NB4 (cell line): Measurements from ENCODE around the gene C15orf62.

Experiments used
- DNase-seq: peaks from one replicate; pipeline ENCODE4 v3.0.0; 2010; ENCODE audit warnings: low read depth
- H3K4me3 ChIP-seq: one replicate; pipeline ENCODE4 v1.5.1; 2011; ENCODE audit warnings: mild to moderate bottlenecking, low read depth, low read length, moderate library complexity
- MYC ChIP-seq: IDR thresholded peaks from 2 replicates; pipeline ENCODE4 v1.6.1; 2011; ENCODE audit warnings: low read depth, low read length
- POLR2A ChIP-seq: IDR thresholded peaks from 2 replicates; pipeline ENCODE4 v1.6.1; 2011; ENCODE audit warnings: mild to moderate bottlenecking; ENCODE audit not compliant: insufficient read length; ENCODE audit errors: extremely low read depth
- TF ChIP-seq, protein P1 (sequence below): IDR thresholded peaks from one replicate; pipeline ENCODE4 v1.5.1; 2012; ENCODE audit warnings: low read depth, low read length
- TF ChIP-seq, protein P2 (sequence below): IDR thresholded peaks from 2 replicates; pipeline ENCODE4 v1.6.1; 2011; ENCODE audit warnings: low read depth, low read length

C15orf62 gene

DNA sequence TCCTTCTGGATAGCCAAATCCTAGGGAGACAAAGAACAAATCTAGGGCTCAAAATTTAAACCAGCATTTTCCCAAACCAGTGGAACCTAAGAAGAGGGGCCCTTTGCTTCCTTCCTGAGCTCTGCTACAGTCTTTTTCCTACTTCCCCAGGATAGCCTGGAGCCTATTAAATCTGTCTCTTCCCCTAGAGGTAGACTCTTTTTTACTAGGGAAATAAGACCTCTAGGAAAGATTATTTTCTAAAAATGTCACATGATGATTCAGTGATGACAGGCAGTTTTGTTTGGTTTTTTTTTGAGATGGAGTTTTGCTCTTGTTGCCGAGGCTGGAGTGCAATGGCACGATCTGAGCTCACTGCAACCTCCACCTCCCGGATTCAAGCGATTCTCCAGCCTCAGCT lies 33.2 kb upstream of the C15orf62 start:
- H3K4me3 ChIP-seq, result no peak overlapping the region
- TF ChIP-seq, protein P1, sequence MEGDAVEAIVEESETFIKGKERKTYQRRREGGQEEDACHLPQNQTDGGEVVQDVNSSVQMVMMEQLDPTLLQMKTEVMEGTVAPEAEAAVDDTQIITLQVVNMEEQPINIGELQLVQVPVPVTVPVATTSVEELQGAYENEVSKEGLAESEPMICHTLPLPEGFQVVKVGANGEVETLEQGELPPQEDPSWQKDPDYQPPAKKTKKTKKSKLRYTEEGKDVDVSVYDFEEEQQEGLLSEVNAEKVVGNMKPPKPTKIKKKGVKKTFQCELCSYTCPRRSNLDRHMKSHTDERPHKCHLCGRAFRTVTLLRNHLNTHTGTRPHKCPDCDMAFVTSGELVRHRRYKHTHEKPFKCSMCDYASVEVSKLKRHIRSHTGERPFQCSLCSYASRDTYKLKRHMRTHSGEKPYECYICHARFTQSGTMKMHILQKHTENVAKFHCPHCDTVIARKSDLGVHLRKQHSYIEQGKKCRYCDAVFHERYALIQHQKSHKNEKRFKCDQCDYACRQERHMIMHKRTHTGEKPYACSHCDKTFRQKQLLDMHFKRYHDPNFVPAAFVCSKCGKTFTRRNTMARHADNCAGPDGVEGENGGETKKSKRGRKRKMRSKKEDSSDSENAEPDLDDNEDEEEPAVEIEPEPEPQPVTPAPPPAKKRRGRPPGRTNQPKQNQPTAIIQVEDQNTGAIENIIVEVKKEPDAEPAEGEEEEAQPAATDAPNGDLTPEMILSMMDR, result no peak
- TF ChIP-seq, protein P2, sequence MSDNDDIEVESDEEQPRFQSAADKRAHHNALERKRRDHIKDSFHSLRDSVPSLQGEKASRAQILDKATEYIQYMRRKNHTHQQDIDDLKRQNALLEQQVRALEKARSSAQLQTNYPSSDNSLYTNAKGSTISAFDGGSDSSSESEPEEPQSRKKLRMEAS, result no peak
- TF ChIP-seq POLR2A (no peak), MYC (no peak)
- no peak for DNase-seq

DNA sequence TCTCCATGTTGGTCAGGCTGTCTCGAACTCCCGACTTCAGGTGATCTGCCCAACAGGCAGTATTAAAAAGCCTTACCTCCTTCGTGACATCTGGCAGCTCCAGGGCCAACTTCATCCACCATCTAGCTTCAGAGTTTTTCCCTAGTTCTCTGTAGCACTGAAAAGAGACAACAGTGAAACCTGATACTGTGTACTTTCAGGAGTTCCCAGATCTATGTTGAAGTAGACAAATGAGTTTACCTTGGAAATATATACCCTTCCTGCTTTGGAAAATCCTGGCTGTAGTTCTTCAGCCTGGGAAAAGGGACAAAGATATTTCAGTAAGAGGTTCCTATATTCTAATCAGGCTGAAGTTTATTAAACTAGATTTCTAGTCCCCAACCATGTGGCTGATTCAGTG lies 32.7 kb upstream of the C15orf62 start:
- no peak for DNase-seq
- TF ChIP-seq POLR2A (no peak), MYC (no peak)
- TF ChIP-seq, protein P2, result no peak
- TF ChIP-seq, protein P1, result no peak
- no peak overlapping the region for H3K4me3 ChIP-seq

DNA sequence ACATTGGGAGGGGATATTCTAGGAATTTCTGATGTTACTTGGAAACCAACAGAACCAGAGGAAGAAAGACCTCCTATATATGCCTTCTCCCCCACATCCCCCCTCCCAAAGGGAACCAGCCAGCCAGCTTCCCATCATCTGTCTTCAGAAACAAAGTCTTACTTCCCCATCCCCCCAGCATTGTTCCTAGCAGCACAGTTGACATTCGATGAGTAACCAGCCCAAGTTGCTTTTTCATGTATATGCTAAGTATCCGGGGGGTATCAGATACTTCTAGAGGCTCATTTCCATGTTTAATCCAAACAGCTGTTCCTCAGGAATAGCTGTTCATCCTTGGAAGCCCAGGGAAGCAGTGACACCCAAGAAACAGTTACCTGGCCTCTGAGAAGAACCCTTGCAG lies 30.7 kb upstream of the C15orf62 start:
- no peak for DNase-seq
- H3K4me3 ChIP-seq, result no peak overlapping the region
- TF ChIP-seq MYC (no peak), POLR2A (no peak)
- TF ChIP-seq, protein P2, result no peak
- TF ChIP-seq, protein P1, result no peak

DNA sequence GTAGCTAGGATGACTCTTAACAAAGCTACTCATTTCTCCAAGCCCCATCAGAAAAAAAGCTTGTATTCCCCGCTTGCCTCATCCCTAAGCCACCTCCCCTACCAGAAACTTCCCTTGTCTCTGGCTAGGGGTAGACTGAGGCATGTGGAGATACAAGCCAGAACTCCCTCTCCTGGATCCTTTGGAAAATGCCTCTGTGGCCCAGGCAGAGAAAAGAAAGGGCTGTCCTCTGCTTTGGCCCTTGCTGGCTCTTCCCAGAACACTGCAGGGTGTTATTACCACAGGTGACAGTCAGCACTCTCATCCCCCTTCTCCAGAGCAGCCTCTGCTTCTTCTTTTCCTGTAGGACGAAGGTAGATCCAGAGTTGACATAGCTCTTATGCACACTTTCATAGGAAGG lies 29.9 kb upstream of the C15orf62 start:
- no peak overlapping the region for H3K4me3 ChIP-seq
- no peak for DNase-seq
- TF ChIP-seq, protein P2, result no peak
- TF ChIP-seq, protein P1, result no peak
- TF ChIP-seq MYC (no peak), POLR2A (no peak)

DNA sequence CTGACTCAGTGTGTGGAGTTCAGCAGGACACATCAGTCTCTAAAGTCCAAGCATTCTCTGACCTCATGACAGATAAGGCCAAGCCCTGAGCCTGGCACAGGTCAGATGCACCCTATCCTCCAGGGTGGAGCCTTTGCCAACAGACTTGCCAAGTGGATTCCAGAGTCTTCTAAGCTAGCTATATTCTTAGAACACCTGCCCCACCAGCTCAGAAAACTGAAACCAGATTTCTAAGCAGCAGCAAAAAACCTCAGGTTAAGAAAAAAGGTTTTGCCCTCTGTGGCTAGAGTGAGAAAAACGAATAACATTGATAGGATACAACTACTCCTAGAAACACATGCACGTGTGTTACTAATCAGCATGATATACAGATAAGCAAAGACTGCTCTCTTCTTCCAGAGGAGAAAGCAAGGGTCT lies 26.3 kb upstream of the C15orf62 start:
- TF ChIP-seq, protein P2, result no peak
- TF ChIP-seq POLR2A (no peak), MYC (no peak)
- TF ChIP-seq, protein P1, result no peak
- no peak overlapping the region for H3K4me3 ChIP-seq
- DNase-seq, result no peak
